CD8-positive, alpha-beta memory T cell (primary cell): Measurements from ENCODE around the gene ZNF320. TPM values are rescaled to one million over a fixed set of nuclear protein-coding genes. Genes with fewer than 3 reads are reported as not detected.
"Not testable (repeated sequence)": the region's sequence is repeated elsewhere in the genome, so short reads cannot be mapped to it uniquely, and the experiment has no call there.

Experiments used
- CTCF ChIA-PET: fragments of 350-600 bp; sonication (Branson Sonifier 250); formaldehyde crosslinking; loops from one replicate; lab custom pipeline; 2021; ENCODE audit warnings: antibody characterized with exemption; lab: Charles Lee
- POLR2A ChIA-PET: fragments of 350-600 bp; sonication (Branson Sonifier 250); formaldehyde crosslinking; loops from one replicate; lab custom pipeline; 2021; ENCODE audit warnings: antibody characterized with exemption; lab: Charles Lee
- DNase-seq, 5 donors: peaks; one replicate each; pipeline versions ENCODE4 v3.0.0 to v3.0.0-alpha.2; 2020 to 2022; ENCODE audit warnings: mixed read lengths in 1 of 5
- H3K27ac ChIP-seq: one replicate; pipeline ENCODE4 v1.7.0; 2013; ENCODE audit warnings: low read depth, mild to moderate bottlenecking, low read length, moderate library complexity
- H3K27me3 ChIP-seq: 2 replicates; pipeline ENCODE4 v1.7.0; 2013; ENCODE audit warnings: low read length, mild to moderate bottlenecking; ENCODE audit not compliant: insufficient read depth, poor library complexity, severe bottlenecking
- H3K36me3 ChIP-seq: 2 replicates; pipeline ENCODE4 v1.7.0; 2013; ENCODE audit warnings: mild to moderate bottlenecking, low read length, moderate library complexity; ENCODE audit not compliant: insufficient read depth
- H3K4me1 ChIP-seq: 2 replicates; pipeline ENCODE4 v1.7.0; 2013; ENCODE audit warnings: mild to moderate bottlenecking, low read length, moderate library complexity; ENCODE audit not compliant: insufficient read depth
- H3K4me3 ChIP-seq: 2 replicates; pipeline ENCODE4 v1.7.0; 2013; ENCODE audit warnings: mild to moderate bottlenecking, low read length
- H3K9me3 ChIP-seq: 2 replicates; pipeline ENCODE4 v1.7.0; 2013; ENCODE audit warnings: mild to moderate bottlenecking, low read length
- H3K27ac Mint-ChIP-seq, 8 donors: one replicate each; pipeline ENCODE4 v1.8.0; 2020 to 2021; ENCODE audit warnings: mixed read lengths in 8 of 8, mild to moderate bottlenecking in 6 of 8, inconsistent platforms in 3 of 8, moderate library complexity in 3 of 8
- H3K27me3 Mint-ChIP-seq, 2 donors: one replicate each; pipeline ENCODE4 v1.8.0; 2020 to 2021; ENCODE audit warnings: mixed read lengths in 2 of 2, mild to moderate bottlenecking in 1 of 2, moderate library complexity in 1 of 2
- H3K36me3 Mint-ChIP-seq, 3 donors: one replicate each; pipeline ENCODE4 v1.8.0; 2020 to 2021; ENCODE audit warnings: mixed read lengths in 3 of 3, inconsistent platforms in 1 of 3, mild to moderate bottlenecking in 1 of 3
- H3K4me1 Mint-ChIP-seq, 3 donors: one replicate each; pipeline ENCODE4 v1.8.0; 2020 to 2021; ENCODE audit warnings: mixed read lengths in 3 of 3, inconsistent platforms in 1 of 3, mild to moderate bottlenecking in 1 of 3
- H3K4me3 Mint-ChIP-seq, 7 donors: one replicate each; pipeline ENCODE4 v1.8.0; 2020 to 2021; ENCODE audit warnings: mixed read lengths in 7 of 7, mild to moderate bottlenecking in 6 of 7, moderate library complexity in 4 of 7, inconsistent platforms in 2 of 7
- H3K9me3 Mint-ChIP-seq, 5 donors: one replicate each; pipeline ENCODE4 v1.8.0; 2020 to 2022; ENCODE audit warnings: mixed read lengths in 5 of 5, mild to moderate bottlenecking in 3 of 5, moderate library complexity in 2 of 5, inconsistent platforms in 1 of 5
- polyA plus RNA-seq: library from polyadenylated mRNA; unstranded; fragments of 300-500 nt; fragmentation: Illumina TruSeq; gene quantifications from one replicate; pipeline ENCODE4 v1.2.3, GENCODE V29; 2021
- total RNA-seq, 2 experiments: library from RNA; stranded (reverse); gene quantifications; one replicate each; pipeline ENCODE4 v1.2.3, GENCODE V29; 2021

The ZNF320 gene
- total and polyA plus RNA-seq, 3 experiments from 2014 or later, result 6.8 to 9.9 (median 7.8) TPM

DNA sequence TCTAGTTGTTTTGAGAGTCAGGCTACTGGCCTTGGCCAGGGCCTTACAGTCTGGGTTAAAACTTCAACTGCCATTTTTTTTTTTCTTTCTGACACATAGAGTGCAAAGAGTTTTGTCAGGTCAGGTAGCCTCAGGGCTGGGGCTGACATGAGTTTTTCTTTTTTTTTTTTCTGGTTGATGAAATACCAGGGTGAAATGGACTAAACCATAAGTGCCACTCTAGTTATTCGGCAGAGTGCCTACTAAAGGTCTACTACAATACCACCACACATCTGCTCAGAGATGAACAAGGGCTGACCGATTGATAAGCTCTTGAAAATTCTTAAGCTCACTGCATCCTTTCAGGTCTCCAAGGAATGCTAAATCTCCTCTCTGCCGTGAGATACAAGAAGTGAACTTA is 4.4 kb upstream of the ZNF320 start:
- no peaks in the 10 kb centered on the region for H3K27me3 ChIP-seq
- peaks cover 14% of the 10 kb centered on the region for H3K9me3 ChIP-seq
- H3K4me3 ChIP-seq, result no peak overlapping the region
- no peak overlapping the region for H3K27ac ChIP-seq
- Mint-ChIP-seq H3K4me3 (no peak overlapping the region), H3K9me3 (peaks cover 7 to 25% (median 22%) of the 10 kb centered on the region in 5 donors), H3K36me3 (peaks cover 6 to 18% (median 10%) of the 10 kb centered on the region in 3 donors), H3K4me1 (peaks cover 8 to 17% (median 11%) of the 10 kb centered on the region in 3 donors), H3K27ac (peak overlapping the region in 1 of 8 donors; percentile 58), H3K27me3 (no peaks in the 10 kb centered on the region)
- POLR2A ChIA-PET, result no interaction called here
- H3K4me1 ChIP-seq, result no peaks in the 10 kb centered on the region
- CTCF ChIA-PET, result no interaction called here
- peaks cover 3% of the 10 kb centered on the region for H3K36me3 ChIP-seq
- DNase-seq, result no peak

DNA sequence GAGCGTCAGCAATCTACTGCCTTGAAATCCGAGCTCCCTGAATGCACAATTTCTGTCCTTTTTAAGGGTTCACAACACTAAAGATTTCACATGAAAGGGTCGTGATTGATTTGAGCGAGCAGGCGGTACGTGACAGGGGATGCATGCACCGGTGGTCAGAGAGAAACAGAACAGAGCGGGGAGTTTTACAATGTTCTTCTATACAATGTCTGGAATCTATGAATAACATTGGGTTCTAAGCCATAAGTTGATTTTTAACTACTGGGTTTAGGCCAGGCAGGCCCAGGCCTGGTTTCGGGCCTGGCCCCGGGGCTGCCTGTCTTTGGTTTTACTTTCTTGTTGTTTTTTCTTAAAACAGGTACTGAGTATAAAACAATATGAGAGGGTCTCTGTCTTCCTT is 1.2 kb upstream of the ZNF320 start:
- CTCF ChIA-PET, POLR2A ChIA-PET, H3K27me3 Mint-ChIP-seq, H3K9me3 Mint-ChIP-seq, H3K9me3 ChIP-seq, H3K4me1 ChIP-seq, H3K4me3 ChIP-seq, H3K27ac ChIP-seq, DNase-seq, H3K27me3 ChIP-seq, H3K36me3 ChIP-seq: not testable (repeated sequence)
- H3K4me1 Mint-ChIP-seq, result peaks cover 14 to 29% (median 17%) of the 10 kb centered on the region in 3 donors
- peak overlapping the region in 6 of 8 donors; percentile 3 to 78 (median 38) for H3K27ac Mint-ChIP-seq
- peak overlapping the region; percentile 3 to 99 (median 40) for H3K4me3 Mint-ChIP-seq
- peaks cover 3 to 16% (median 7%) of the 10 kb centered on the region in 3 donors for H3K36me3 Mint-ChIP-seq

DNA sequence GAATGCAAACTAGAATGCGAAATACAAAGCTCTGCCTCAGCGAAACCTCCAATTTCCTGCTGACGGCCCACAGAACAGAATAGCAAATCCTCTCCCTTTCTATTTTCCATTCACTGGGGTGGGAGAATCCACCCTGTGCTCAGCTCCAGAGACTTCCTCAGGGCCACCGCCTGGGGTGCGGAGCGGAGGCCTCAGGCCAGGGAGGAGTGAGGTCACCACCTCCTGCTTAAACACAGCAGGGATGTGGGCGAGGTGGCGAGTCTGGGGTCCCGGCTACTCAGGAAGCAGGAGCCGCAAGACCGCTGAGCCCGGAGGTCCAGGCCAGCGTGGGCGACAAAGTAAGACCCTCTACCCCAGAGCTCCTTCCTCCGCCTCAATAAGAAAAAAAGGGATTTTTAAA is 666 bp upstream of the ZNF320 start:
- no peaks in the 10 kb centered on the region for H3K27me3 ChIP-seq
- peak overlapping the region; percentile 93 for H3K4me3 ChIP-seq
- Mint-ChIP-seq H3K9me3 (peaks cover 0 to 6% (median 2%) of the 10 kb centered on the region in 5 donors), H3K27ac (peak overlapping the region in 6 of 8 donors; percentile 57 to 96 (median 74)), H3K27me3 (no peaks in the 10 kb centered on the region), H3K4me3 (peak overlapping the region; percentile 93 to 99 (median 95)), H3K4me1 (peaks cover 14 to 29% (median 17%) of the 10 kb centered on the region in 3 donors), H3K36me3 (peaks cover 5 to 17% (median 7%) of the 10 kb centered on the region in 3 donors)
- H3K36me3 ChIP-seq, result no peaks in the 10 kb centered on the region
- ChIA-PET POLR2A (interaction anchor here (0.6 kb wide), 1 partner anchor 167 kb away, joined by 5 read pairs; no protein-coding TSS in a partner anchor), CTCF (no interaction called here)
- no peak overlapping the region for H3K27ac ChIP-seq
- no peak for DNase-seq
- H3K9me3 ChIP-seq, result no peaks in the 10 kb centered on the region
- no peaks in the 10 kb centered on the region for H3K4me1 ChIP-seq

- peaks cover 13 to 30% (median 15%) of the 10 kb centered on the region in 3 donors for H3K36me3 Mint-ChIP-seq
- CTCF ChIA-PET, result no interaction called here
- H3K4me3 ChIP-seq, result peak overlapping the region; percentile 93
- H3K4me1 ChIP-seq, result no peaks in the 10 kb centered on the region
- POLR2A ChIA-PET, result no interaction called here
- H3K27ac Mint-ChIP-seq, result peak overlapping the region; percentile 50 to 98 (median 88)
- peak overlapping the region; percentile 93 to 99 (median 95) for H3K4me3 Mint-ChIP-seq
- H3K27me3 ChIP-seq, result no peaks in the 10 kb centered on the region
- no peak for DNase-seq
- H3K9me3 Mint-ChIP-seq, result peaks cover 0 to 6% (median 2%) of the 10 kb centered on the region in 5 donors
- peak overlapping the region; percentile 82 for H3K27ac ChIP-seq
- no peaks in the 10 kb centered on the region for H3K36me3 ChIP-seq
- no peaks in the 10 kb centered on the region for H3K9me3 ChIP-seq
- H3K27me3 Mint-ChIP-seq, result no peaks in the 10 kb centered on the region
- peaks cover 19 to 40% (median 22%) of the 10 kb centered on the region in 3 donors for H3K4me1 Mint-ChIP-seq
Measured at GRCh38 chr19:52896431-52897137, 851 bp downstream of the ZNF320 start.

DNA sequence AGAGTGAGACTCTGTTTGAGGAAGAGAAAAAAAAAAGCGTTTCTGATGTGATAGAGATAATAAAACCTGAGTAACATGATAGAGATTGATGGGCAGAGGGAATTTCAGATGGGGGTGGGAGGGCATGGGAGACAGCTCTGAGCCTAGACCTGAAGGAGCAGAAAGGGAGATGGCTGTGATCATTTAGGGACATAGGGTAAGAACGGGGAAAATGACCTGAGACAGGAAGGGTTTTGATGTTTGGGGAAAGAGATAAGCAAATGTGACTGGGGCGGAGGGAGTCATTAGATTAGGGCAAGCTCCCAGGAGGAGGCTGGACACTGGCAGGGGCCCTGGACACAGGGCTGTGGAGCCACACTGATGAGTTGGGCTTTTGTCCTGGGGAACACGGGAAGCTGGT is 6.1 kb downstream of the ZNF320 start:
- no peak for DNase-seq
- Mint-ChIP-seq H3K4me3 (no peak overlapping the region), H3K4me1 (peaks cover 5 to 19% (median 11%) of the 10 kb centered on the region in 3 donors), H3K27ac (peak overlapping the region in 1 of 8 donors; percentile 4), H3K36me3 (peaks cover 40 to 74% (median 51%) of the 10 kb centered on the region in 3 donors), H3K27me3 (no peaks in the 10 kb centered on the region), H3K9me3 (peaks cover 0 to 14% (median 4%) of the 10 kb centered on the region in 5 donors)
- ChIA-PET CTCF (no interaction called here), POLR2A (no interaction called here)
- no peak overlapping the region for H3K4me3 ChIP-seq
- H3K4me1 ChIP-seq, result no peaks in the 10 kb centered on the region
- peaks cover 8% of the 10 kb centered on the region for H3K36me3 ChIP-seq
- no peak overlapping the region for H3K27ac ChIP-seq
- H3K9me3 ChIP-seq, result no peaks in the 10 kb centered on the region
- no peaks in the 10 kb centered on the region for H3K27me3 ChIP-seq

GRCh38 chr19:52889931-52890330 is 7.5 kb downstream of the ZNF320 start:
- Histone ChIP-seq H3K27ac (no peak overlapping the region), H3K9me3 (no peaks in the 10 kb centered on the region), H3K36me3 (peaks cover 11% of the 10 kb centered on the region), H3K4me1 (no peaks in the 10 kb centered on the region), H3K27me3 (no peaks in the 10 kb centered on the region), H3K4me3 (no peak overlapping the region)
- no peaks in the 10 kb centered on the region for H3K27me3 Mint-ChIP-seq
- peaks cover 0 to 20% (median 6%) of the 10 kb centered on the region in 5 donors for H3K9me3 Mint-ChIP-seq
- ChIA-PET POLR2A (no interaction called here), CTCF (no interaction called here)
- H3K27ac Mint-ChIP-seq, result peak overlapping the region in 1 of 8 donors; percentile 19
- no peak for DNase-seq
- H3K4me3 Mint-ChIP-seq, result no peak overlapping the region
- peaks cover 41 to 82% (median 52%) of the 10 kb centered on the region in 3 donors for H3K36me3 Mint-ChIP-seq
- H3K4me1 Mint-ChIP-seq, result peaks cover 5 to 15% (median 11%) of the 10 kb centered on the region in 3 donors

- peaks cover 20% of the 10 kb centered on the region for H3K36me3 ChIP-seq
- H3K9me3 Mint-ChIP-seq, result peaks cover 0 to 28% (median 12%) of the 10 kb centered on the region in 5 donors
- H3K36me3 Mint-ChIP-seq, result peaks cover 45 to 84% (median 57%) of the 10 kb centered on the region in 3 donors
- H3K4me3 ChIP-seq, result no peak overlapping the region
- ChIA-PET POLR2A (no interaction called here), CTCF (no interaction called here)
- H3K27me3 Mint-ChIP-seq, result no peaks in the 10 kb centered on the region
- no peaks in the 10 kb centered on the region for H3K9me3 ChIP-seq
- DNase-seq, result no peak
- no peak overlapping the region for H3K4me3 Mint-ChIP-seq
- H3K27ac Mint-ChIP-seq, result no peak overlapping the region
- H3K4me1 Mint-ChIP-seq, result peaks cover 5 to 11% (median 8%) of the 10 kb centered on the region in 3 donors
- no peak overlapping the region for H3K27ac ChIP-seq
- H3K27me3 ChIP-seq, result no peaks in the 10 kb centered on the region
- H3K4me1 ChIP-seq, result no peaks in the 10 kb centered on the region
Measured at GRCh38 chr19:52889076-52889475, 8.4 kb downstream of the ZNF320 start.

GRCh38 chr19:52880895-52881389 is 16.5 kb downstream of the ZNF320 start:
- Mint-ChIP-seq H3K4me1 (no peaks in the 10 kb centered on the region), H3K36me3 (peaks cover 38 to 78% (median 74%) of the 10 kb centered on the region in 3 donors), H3K4me3 (no peak overlapping the region), H3K27me3 (no peaks in the 10 kb centered on the region), H3K9me3 (peaks cover 42 to 83% (median 73%) of the 10 kb centered on the region in 5 donors), H3K27ac (no peak overlapping the region)
- Histone ChIP-seq H3K36me3 (peaks cover 32% of the 10 kb centered on the region), H3K9me3 (peaks cover 26% of the 10 kb centered on the region), H3K4me3 (no peak overlapping the region), H3K27me3 (no peaks in the 10 kb centered on the region), H3K4me1 (no peaks in the 10 kb centered on the region), H3K27ac (no peak overlapping the region)
- ChIA-PET POLR2A (no interaction called here), CTCF (no interaction called here)
- no peak for DNase-seq
